ENCODE measurements around the gene RPLP1. TPM values are rescaled to one million over a fixed set of nuclear protein-coding genes. Genes with fewer than 3 reads are reported as not detected.

Gene RPLP1
- total RNA-seq, 1 donor from 2014 or later: 1,299 TPM

DNA sequence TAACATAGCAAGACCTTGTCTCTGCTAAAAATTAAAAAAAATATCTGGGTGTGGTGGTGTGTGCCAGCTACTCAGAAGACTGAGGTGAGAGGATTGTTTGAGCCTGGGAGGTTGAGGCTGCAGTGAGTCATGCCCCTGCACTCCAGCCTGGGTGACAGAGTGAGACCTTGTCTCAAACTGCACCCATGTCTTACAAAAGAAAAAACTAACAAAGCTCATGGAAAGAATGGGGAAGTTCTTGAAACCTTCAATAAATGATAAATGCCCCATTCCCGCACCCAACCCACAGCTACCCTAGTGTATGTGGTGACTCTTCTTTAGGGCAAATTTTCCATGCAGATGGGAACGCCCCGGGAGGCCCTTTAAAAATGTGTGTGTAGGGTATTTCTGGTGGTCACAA, 28.3 kb downstream of the RPLP1 start:
- intact Hi-C loops (cut with micrococcal nuclease): no loop called here
- Histone ChIP-seq H3K9me3 (replicated peaks) (peaks cover 14% of the 10 kb centered on the region), H3K36me3 (no peaks in the 10 kb centered on the region), H3K27me3 (ENCODE audit: low read depth) (peaks cover 17% of the 10 kb centered on the region), H3K4me3 (no peak overlapping the region), H3K4me1 (peaks cover 4% of the 10 kb centered on the region), H3K27ac (replicated peaks) (no peak overlapping the region)
- no peak for DNase-seq
- TF ChIP-seq, protein P1, sequence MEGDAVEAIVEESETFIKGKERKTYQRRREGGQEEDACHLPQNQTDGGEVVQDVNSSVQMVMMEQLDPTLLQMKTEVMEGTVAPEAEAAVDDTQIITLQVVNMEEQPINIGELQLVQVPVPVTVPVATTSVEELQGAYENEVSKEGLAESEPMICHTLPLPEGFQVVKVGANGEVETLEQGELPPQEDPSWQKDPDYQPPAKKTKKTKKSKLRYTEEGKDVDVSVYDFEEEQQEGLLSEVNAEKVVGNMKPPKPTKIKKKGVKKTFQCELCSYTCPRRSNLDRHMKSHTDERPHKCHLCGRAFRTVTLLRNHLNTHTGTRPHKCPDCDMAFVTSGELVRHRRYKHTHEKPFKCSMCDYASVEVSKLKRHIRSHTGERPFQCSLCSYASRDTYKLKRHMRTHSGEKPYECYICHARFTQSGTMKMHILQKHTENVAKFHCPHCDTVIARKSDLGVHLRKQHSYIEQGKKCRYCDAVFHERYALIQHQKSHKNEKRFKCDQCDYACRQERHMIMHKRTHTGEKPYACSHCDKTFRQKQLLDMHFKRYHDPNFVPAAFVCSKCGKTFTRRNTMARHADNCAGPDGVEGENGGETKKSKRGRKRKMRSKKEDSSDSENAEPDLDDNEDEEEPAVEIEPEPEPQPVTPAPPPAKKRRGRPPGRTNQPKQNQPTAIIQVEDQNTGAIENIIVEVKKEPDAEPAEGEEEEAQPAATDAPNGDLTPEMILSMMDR (IDR thresholded peaks at IDR 0.05; ENCODE audit: borderline replicate concordance): no peak

DNA sequence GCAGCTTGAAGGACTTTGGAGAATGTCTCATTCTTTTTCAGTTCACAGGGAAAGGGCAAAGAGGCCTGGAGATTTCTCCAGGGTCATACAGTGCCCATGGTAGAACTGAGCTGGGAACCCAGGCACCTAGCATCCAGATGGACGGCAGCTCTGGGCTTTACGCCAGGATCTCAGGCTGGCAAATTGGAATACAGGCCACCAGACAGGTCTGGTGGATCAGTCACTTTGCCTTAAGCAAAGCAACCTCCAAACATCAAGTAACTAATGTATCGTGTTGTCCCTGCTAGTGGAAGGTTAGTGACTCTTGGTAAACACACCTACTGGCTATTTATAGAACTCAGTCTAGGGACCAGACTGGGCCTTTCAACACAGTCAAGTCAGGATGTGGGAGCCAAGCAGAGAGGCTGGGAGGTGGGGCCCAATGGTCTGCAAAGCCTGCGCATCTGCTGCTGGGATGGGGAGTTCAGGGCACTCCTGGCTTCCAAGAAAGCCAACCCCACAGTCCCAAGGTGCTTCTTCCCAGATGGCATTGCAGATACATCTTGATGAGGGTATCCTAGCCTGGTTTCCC, 30.2 kb downstream of the RPLP1 start:
- peaks cover 7% of the 10 kb centered on the region for H3K27me3 ChIP-seq (ENCODE audit: low read depth)
- no peak for DNase-seq
- TF ChIP-seq, protein P1 (IDR thresholded peaks at IDR 0.05; ENCODE audit: borderline replicate concordance): no peak
- H3K27ac ChIP-seq (replicated peaks): no peak overlapping the region
- no peaks in the 10 kb centered on the region for H3K36me3 ChIP-seq
- peaks cover 4% of the 10 kb centered on the region for H3K4me1 ChIP-seq
- peaks cover 15% of the 10 kb centered on the region for H3K9me3 ChIP-seq (replicated peaks)
- H3K4me3 ChIP-seq: no peak overlapping the region
- intact Hi-C loops (cut with micrococcal nuclease): no loop called here

- TF ChIP-seq, protein P1 (IDR thresholded peaks at IDR 0.05; ENCODE audit: borderline replicate concordance): no peak
- no peak overlapping the region for H3K4me3 ChIP-seq
- intact Hi-C loops (cut with micrococcal nuclease): no loop called here
- no peaks in the 10 kb centered on the region for H3K36me3 ChIP-seq
- H3K27me3 ChIP-seq (ENCODE audit: low read depth): no peaks in the 10 kb centered on the region
- H3K4me1 ChIP-seq: no peaks in the 10 kb centered on the region
- peaks cover 12% of the 10 kb centered on the region for H3K9me3 ChIP-seq (replicated peaks)
- no peak overlapping the region for H3K27ac ChIP-seq (replicated peaks)
- DNase-seq: no peak
Measured at GRCh38 chr15:69484837-69485236, 32.2 kb downstream of the RPLP1 start.

GRCh38 chr15:69486481-69487110, 34.0 kb downstream of the RPLP1 start:
- no peak overlapping the region for H3K4me3 ChIP-seq
- H3K27ac ChIP-seq (replicated peaks): no peak overlapping the region
- H3K9me3 ChIP-seq (replicated peaks): peaks cover 12% of the 10 kb centered on the region
- no peaks in the 10 kb centered on the region for H3K36me3 ChIP-seq
- H3K4me1 ChIP-seq: no peaks in the 10 kb centered on the region
- H3K27me3 ChIP-seq (ENCODE audit: low read depth): no peaks in the 10 kb centered on the region
- intact Hi-C loops (cut with micrococcal nuclease): no loop called here
- DNase-seq: no peak
- TF ChIP-seq, protein P1 (IDR thresholded peaks at IDR 0.05; ENCODE audit: borderline replicate concordance): no peak

DNA sequence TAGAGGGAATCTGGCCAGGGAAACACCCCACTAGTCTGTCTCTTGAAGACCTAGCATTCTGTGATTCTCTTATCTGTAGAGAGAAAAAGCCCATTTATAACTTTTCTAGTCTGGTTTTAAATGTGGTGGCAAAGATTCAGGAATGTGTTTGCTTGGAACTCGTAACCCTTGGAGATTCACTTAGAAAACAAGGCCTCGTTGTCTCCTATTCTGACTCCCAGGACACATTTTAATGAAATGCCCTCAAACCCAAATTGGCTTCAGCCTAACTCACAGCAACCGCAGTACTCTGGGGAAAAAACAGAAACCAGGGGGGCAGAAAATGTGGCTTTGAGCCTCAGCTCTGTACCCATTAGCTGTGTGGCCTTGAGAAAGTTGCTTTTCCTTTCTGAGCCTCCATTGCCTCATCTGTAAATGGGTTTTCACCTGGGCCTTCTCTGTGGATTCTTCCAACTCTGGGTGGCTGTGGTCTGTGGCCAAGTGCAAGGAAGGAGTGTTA, 36.5 kb downstream of the RPLP1 start:
- no peaks in the 10 kb centered on the region for H3K36me3 ChIP-seq
- no peaks in the 10 kb centered on the region for H3K4me1 ChIP-seq
- intact Hi-C loops (cut with micrococcal nuclease): no loop called here
- TF ChIP-seq, protein P1 (IDR thresholded peaks at IDR 0.05; ENCODE audit: borderline replicate concordance): no peak
- peaks cover 20% of the 10 kb centered on the region for H3K9me3 ChIP-seq (replicated peaks)
- peak overlapping the region; percentile 60 for H3K27ac ChIP-seq (replicated peaks)
- no peak overlapping the region for H3K4me3 ChIP-seq
- DNase-seq: no peak
- H3K27me3 ChIP-seq (ENCODE audit: low read depth): no peaks in the 10 kb centered on the region
